Ishikawa (cell line): ENCODE data around the gene EMILIN3.

Experiments used
- CEBPB ChIP-seq: IDR thresholded peaks from 2 replicates; pipeline ENCODE4 v1.6.1; 2012
- EGR1 ChIP-seq: IDR thresholded peaks from 2 replicates; pipeline ENCODE4 v1.6.1; 2012
- EP300 ChIP-seq: IDR thresholded peaks from 2 replicates; pipeline ENCODE4 v1.6.1; 2012; ENCODE audit warnings: borderline replicate concordance
- FOXM1 ChIP-seq: IDR thresholded peaks from 2 replicates; pipeline ENCODE4 v1.6.1; 2012; ENCODE audit warnings: low read depth, borderline replicate concordance
- TCF12 ChIP-seq: IDR thresholded peaks from 2 replicates; pipeline ENCODE4 v1.6.1; 2012; ENCODE audit warnings: low read depth
- YY1 ChIP-seq: IDR thresholded peaks from 2 replicates; pipeline ENCODE4 v1.6.1; 2012; ENCODE audit warnings: low read depth
- TF ChIP-seq, protein P1 (sequence below): IDR thresholded peaks from 2 replicates; pipeline ENCODE4 v1.6.1; 2012
- TF ChIP-seq, protein P2 (sequence below): IDR thresholded peaks from 2 replicates; pipeline ENCODE4 v1.6.1; 2012; ENCODE audit warnings: low read depth, mild to moderate bottlenecking

- TF ChIP-seq, protein P1, sequence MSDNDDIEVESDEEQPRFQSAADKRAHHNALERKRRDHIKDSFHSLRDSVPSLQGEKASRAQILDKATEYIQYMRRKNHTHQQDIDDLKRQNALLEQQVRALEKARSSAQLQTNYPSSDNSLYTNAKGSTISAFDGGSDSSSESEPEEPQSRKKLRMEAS: no peak
- TF ChIP-seq YY1 (no peak), EP300 (no peak), TCF12 (no peak), FOXM1 (no peak), CEBPB (no peak), EGR1 (no peak)
- TF ChIP-seq, protein P2, sequence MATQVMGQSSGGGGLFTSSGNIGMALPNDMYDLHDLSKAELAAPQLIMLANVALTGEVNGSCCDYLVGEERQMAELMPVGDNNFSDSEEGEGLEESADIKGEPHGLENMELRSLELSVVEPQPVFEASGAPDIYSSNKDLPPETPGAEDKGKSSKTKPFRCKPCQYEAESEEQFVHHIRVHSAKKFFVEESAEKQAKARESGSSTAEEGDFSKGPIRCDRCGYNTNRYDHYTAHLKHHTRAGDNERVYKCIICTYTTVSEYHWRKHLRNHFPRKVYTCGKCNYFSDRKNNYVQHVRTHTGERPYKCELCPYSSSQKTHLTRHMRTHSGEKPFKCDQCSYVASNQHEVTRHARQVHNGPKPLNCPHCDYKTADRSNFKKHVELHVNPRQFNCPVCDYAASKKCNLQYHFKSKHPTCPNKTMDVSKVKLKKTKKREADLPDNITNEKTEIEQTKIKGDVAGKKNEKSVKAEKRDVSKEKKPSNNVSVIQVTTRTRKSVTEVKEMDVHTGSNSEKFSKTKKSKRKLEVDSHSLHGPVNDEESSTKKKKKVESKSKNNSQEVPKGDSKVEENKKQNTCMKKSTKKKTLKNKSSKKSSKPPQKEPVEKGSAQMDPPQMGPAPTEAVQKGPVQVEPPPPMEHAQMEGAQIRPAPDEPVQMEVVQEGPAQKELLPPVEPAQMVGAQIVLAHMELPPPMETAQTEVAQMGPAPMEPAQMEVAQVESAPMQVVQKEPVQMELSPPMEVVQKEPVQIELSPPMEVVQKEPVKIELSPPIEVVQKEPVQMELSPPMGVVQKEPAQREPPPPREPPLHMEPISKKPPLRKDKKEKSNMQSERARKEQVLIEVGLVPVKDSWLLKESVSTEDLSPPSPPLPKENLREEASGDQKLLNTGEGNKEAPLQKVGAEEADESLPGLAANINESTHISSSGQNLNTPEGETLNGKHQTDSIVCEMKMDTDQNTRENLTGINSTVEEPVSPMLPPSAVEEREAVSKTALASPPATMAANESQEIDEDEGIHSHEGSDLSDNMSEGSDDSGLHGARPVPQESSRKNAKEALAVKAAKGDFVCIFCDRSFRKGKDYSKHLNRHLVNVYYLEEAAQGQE: no peak
Measured at GRCh38 chr20:41370176-41370575, 3.6 kb upstream of the EMILIN3 start.
